Activated naive CD4-positive, alpha-beta T cell treated with anti-CD3 and anti-CD28 coated beads, Interleukin-2, amount 50 U/mL, for 24 hours (primary cell): ENCODE data around the gene FADS2.

ENCODE experiments used
- H3K27ac Mint-ChIP-seq: one replicate; pipeline ENCODE4 v1.8.0; 2021; ENCODE audit warnings: mild to moderate bottlenecking, mixed read lengths
- H3K27me3 Mint-ChIP-seq: one replicate; pipeline ENCODE4 v1.8.0; 2021; ENCODE audit warnings: mixed read lengths
- H3K36me3 Mint-ChIP-seq: one replicate; pipeline ENCODE4 v1.8.0; 2021; ENCODE audit warnings: mixed read lengths
- H3K4me1 Mint-ChIP-seq: one replicate; pipeline ENCODE4 v1.8.0; 2021; ENCODE audit warnings: mixed read lengths
- H3K4me3 Mint-ChIP-seq: one replicate; pipeline ENCODE4 v1.8.0; 2021; ENCODE audit warnings: mild to moderate bottlenecking, mixed read lengths
- H3K9me3 Mint-ChIP-seq: one replicate; pipeline ENCODE4 v1.8.0; 2021; ENCODE audit warnings: mixed read lengths

The FADS2 gene

DNA sequence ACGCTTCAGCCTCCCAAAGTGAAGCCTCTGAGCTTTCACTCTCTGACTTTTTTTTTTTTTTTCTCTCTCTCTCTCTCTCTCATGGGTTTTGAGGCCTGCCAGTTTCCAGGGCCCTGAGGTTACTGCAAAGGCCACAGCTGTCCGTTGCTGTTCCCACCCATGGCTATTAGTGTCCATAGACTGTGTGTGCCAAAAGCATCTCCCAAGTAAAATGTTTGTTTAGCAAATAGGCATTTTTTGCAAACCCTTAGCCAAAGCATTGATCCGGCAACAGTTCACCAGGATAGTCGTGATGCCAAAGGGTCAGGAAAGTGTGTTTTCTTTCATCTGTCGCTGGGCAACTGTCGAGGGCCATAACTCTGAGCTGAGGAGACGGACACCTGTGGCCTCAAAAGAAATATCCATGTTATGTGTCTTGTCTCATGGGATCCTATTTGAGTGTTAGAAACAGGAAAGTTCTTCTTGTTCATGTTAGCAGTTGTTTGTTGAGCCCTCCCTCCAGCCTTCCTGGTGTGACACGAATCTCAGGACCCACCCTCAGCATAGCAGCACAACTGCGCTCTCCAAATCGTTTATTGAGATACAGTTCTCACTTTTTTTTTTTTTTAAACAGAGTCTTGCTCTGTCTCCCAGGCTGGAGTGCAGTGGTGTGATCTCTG, 18.4 kb downstream of the FADS2 start:
- Mint-ChIP-seq H3K9me3 (no peaks in the 10 kb centered on the region), H3K36me3 (no peaks in the 10 kb centered on the region), H3K27ac (no peak overlapping the region), H3K4me1 (no peaks in the 10 kb centered on the region), H3K27me3 (no peaks in the 10 kb centered on the region), H3K4me3 (no peak overlapping the region)

DNA sequence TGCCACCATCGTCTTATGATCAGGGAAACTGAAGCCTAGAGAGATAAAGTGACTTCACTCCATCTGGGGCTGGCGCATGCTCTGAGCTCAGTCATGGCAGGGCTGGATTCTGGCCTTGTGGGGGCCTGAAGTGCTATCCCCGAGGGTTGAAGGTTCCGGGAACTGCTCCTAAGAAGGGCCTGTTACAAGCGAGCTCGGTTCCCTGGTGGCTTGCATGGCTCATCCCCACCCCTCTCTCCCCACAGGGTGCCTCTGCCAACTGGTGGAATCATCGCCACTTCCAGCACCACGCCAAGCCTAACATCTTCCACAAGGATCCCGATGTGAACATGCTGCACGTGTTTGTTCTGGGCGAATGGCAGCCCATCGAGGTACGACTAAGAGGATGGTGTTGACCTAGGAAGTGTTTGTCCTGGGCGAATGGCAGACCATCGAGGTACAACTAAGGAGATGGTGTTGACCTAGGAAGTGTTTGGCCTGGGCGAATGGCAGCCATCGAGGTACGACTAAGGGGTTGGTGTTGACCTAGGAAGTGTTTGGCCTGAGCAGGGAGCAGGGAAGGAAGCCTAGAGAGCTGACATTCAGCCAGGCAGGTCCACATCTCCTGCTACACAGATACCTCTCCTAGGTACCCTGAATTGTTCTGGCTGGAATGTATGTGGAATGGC, 19.9 kb downstream of the FADS2 start:
- Mint-ChIP-seq H3K27ac (no peak overlapping the region), H3K9me3 (no peaks in the 10 kb centered on the region), H3K36me3 (no peaks in the 10 kb centered on the region), H3K27me3 (no peaks in the 10 kb centered on the region), H3K4me3 (no peak overlapping the region), H3K4me1 (no peaks in the 10 kb centered on the region)

DNA sequence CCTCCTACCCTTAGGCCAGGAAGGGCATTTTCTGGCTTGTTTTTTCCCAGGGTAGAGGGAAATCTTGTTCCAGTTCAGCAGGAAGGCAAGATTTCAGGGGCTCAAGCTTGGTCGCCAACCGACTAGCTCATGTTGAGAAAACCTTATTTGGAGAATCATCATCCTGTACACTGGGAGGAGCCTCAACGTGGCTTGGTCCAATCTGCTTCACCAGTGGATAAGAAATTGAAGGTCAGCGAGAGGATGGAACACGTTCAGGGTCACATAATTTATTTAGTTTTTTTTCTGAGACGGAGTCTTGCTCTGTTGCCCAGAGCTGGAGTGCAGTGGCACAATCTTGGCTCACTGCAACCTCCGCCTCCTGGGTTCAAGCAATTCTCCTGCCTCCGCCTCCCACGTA, 20.5 kb downstream of the FADS2 start:
- no peak overlapping the region for H3K4me3 Mint-ChIP-seq
- no peaks in the 10 kb centered on the region for H3K27me3 Mint-ChIP-seq
- no peaks in the 10 kb centered on the region for H3K9me3 Mint-ChIP-seq
- H3K27ac Mint-ChIP-seq, result no peak overlapping the region
- no peaks in the 10 kb centered on the region for H3K36me3 Mint-ChIP-seq
- H3K4me1 Mint-ChIP-seq, result no peaks in the 10 kb centered on the region

DNA sequence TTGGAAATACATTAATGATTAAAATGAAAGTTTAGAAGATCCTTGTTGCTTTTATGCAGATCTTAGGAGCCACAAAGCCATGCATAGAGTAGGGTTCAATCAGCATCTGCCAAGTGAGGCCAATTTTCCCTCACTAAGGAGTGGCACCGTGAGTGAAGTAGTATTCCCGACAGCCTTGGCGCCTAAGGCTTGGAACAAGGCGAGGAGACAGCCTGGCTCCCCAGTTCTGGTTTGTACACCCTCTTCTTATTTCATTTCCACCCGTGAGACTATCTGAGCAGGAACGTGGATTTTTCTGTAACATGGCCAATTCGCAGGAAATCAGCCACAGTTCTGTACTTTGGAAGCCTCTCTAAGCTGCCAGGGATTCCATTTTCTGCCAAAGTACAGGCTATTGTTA, 22.6 kb downstream of the FADS2 start:
- H3K9me3 Mint-ChIP-seq, result no peaks in the 10 kb centered on the region
- no peaks in the 10 kb centered on the region for H3K27me3 Mint-ChIP-seq

DNA sequence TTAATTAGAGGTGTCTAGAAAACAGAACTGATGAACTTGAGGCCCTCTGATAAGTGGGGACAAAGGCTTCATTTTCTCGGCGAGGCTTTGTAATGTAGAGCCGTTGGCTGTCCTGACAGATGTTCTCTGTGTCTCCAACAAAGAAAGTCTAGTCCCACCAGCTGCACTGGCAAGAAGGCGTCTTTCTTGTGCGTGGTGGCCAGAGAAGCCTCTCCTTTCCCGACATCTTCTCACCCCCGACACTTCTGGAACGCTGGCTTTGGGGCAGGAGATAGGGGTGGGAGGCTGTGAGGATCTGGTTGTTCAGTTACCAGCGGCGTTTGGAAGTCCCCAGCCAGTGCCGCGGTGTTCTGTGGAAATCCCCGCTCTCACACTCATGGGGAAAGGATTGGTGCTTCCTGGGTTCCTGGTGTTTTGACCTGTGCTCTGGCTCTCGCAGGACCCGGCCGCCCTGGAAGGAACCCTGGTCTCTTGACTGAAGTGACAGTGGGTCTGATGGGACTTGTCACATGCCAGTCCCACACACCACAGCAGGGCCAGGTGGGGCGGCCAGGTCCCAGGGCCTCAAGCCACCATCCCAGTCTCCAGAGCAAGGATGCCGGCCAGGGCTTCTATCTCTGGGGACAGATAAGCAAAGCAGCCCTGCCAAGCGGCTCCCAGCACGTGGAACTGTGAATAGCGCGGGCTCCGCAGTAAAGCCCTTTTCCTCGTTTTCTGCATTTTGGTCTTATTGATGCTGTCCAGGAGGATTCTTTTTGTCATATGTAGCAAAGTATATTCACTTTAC, 23.2 kb downstream of the FADS2 start:
- Mint-ChIP-seq H3K27me3 (no peaks in the 10 kb centered on the region), H3K27ac (no peak overlapping the region), H3K4me3 (no peak overlapping the region), H3K36me3 (no peaks in the 10 kb centered on the region), H3K4me1 (no peaks in the 10 kb centered on the region), H3K9me3 (no peaks in the 10 kb centered on the region)

More for the DNA sequence above, 22.6 kb downstream of the FADS2 start:
- H3K27ac Mint-ChIP-seq, result no peak overlapping the region
- no peaks in the 10 kb centered on the region for H3K4me1 Mint-ChIP-seq
- no peaks in the 10 kb centered on the region for H3K36me3 Mint-ChIP-seq
- no peak overlapping the region for H3K4me3 Mint-ChIP-seq

DNA sequence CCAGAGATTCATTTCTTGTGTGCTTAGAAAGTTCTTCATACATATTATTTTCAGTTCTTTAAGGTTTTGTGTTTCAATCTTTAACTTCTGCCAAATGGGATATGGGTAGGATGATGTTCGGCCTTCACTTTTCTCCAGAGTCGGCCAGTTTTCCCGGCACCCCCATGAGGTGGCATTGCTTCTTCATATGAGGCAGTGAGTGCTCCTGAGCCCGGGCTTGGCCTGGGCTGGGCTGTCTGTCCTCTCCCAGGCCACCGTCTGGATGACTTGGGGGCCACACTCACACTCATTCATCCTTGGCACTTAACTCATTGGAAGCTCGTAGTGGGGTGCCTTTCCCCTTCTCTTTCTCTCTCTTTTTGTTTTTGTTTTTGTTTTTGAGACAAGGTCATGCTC, 23.8 kb downstream of the FADS2 start:
- Mint-ChIP-seq H3K4me1 (no peaks in the 10 kb centered on the region), H3K27me3 (no peaks in the 10 kb centered on the region), H3K27ac (no peak overlapping the region), H3K4me3 (no peak overlapping the region), H3K9me3 (no peaks in the 10 kb centered on the region), H3K36me3 (no peaks in the 10 kb centered on the region)

DNA sequence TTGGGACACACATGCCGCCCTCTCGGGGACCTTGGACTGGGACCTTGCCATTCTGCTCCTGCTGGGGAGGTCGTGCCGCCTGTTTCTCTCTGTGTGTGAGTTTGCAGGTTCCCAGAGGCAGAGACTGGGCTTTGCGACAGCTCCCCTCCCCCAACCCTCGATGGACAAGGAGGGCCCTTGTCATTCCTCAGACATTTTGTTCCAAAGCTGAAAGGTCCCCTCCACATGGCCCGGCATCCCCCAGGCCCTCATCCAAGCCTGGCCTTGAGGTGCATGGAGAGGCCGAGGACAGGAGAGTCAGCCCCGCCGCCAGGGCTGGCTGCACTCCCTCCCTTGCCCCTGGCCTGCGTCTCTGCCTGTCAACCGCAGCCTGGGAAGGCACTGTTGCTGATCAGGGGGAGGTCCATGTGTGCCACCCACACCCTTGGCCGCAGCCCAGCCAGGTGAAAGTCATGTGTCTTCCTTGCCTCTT, 25.6 kb downstream of the FADS2 start:
- Mint-ChIP-seq H3K4me3 (no peak overlapping the region), H3K27me3 (no peaks in the 10 kb centered on the region), H3K9me3 (no peaks in the 10 kb centered on the region), H3K4me1 (no peaks in the 10 kb centered on the region), H3K27ac (no peak overlapping the region), H3K36me3 (no peaks in the 10 kb centered on the region)

DNA sequence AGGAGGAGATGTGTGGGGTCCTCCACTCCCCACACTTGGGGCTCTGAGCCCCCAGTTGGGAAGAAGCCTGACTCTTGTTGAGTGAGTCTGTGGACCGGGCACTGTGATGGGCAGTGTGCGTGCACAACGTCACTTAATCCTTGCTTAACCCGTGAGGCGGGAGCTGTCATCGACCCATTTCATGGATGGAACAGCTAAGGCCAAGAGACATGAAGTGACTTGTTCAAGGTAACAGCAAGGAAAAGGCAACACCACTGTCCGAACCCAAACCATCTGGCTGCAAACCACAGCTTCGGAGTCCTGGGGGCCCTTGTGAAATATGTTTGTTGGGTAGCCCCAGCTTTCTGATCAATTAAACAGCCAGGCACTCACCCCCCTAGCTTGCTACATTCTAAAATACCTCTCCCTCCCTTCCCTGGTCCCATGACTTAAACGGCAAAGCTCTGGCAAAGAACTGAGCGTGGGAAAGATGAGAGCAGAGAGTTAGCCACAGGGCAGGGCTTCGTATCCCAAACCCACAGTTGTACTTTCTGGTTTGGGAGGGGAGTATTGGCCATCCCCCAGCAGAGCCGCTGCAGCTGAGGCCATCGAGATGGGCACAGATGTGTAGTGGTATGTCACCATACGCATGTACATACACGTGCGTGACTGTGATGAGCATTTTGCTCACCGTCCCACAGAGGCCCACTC, 26.3 kb downstream of the FADS2 start:
- H3K4me3 Mint-ChIP-seq, result no peak overlapping the region
- no peaks in the 10 kb centered on the region for H3K9me3 Mint-ChIP-seq
- no peaks in the 10 kb centered on the region for H3K36me3 Mint-ChIP-seq
- H3K27ac Mint-ChIP-seq, result no peak overlapping the region
- H3K4me1 Mint-ChIP-seq, result no peaks in the 10 kb centered on the region
- no peaks in the 10 kb centered on the region for H3K27me3 Mint-ChIP-seq

DNA sequence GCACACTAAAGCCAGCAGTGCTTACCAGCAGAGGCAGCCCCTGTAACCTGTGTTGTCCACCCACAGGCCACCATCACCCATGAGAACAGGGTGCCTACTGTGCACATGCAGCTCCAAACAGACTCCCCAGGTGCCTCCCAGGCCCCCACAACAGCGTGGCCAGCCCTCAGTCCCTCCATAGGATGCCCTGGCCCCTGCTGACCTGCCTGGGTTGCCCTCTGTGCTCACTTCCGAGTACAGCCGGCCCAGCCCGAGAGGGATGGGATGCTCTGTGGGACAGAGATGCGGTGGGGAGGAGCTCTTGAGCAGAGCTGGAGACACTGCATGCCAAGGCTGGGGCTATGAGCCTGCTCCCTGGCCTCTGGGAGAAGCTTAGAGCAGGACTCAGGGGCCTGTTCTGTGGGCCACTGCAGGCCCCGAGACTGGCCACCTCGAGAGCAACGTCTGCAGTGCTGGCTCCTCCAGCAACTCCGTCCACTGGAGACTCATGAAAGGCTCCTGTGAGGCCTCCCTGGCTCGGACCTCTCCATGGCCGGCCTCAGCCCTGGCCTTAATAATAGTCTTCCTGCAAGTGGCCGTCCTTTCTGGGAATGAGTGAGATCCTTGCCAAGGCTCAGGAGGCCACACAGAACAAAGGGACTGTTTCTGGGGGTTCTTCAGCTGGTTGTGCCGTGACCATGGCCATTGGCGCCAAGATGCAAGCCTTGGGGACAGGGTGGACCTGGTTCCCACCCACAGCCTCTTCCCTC, 27.0 kb downstream of the FADS2 start:
- Mint-ChIP-seq H3K27me3 (no peaks in the 10 kb centered on the region), H3K4me1 (no peaks in the 10 kb centered on the region), H3K36me3 (no peaks in the 10 kb centered on the region), H3K27ac (no peak overlapping the region), H3K4me3 (no peak overlapping the region), H3K9me3 (no peaks in the 10 kb centered on the region)

DNA sequence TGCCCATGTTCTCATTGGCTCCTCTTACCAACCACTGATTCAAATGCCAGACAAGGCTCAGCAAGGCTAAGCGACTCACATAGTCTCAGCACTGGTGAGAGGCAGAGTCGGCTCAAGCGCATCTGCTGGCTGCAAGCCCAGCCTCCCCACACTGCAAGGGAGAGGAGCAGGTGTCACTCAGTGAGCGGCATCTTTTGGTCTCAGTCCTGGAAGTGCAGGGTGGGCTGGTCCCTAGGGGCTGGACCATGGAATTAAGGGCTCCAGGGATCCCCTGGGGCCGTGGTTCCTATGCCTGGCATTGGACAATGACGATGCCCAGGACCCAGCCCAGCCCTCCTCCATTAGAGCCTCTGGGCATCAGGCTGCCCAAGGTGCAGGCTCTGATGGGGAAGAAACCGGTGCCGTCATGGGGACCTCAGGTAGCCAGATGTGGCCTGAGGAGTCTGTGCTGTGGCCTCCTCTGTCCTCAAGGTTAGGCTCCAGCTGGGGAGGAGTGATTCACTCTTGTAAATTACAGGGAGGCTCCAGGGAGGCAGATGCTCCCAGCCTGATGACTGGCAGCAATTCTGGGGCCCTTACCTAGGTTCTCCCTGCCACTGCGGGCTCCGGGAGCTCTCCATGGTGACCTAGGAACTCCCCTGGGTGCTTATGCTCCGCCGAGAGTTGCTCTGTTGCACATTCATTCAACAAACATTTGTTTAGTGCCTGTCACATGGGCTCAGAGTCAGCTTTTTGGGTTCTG, 28.0 kb downstream of the FADS2 start:
- Mint-ChIP-seq H3K9me3 (no peaks in the 10 kb centered on the region), H3K4me1 (no peaks in the 10 kb centered on the region), H3K27me3 (no peaks in the 10 kb centered on the region), H3K27ac (no peak overlapping the region), H3K4me3 (no peak overlapping the region), H3K36me3 (no peaks in the 10 kb centered on the region)

DNA sequence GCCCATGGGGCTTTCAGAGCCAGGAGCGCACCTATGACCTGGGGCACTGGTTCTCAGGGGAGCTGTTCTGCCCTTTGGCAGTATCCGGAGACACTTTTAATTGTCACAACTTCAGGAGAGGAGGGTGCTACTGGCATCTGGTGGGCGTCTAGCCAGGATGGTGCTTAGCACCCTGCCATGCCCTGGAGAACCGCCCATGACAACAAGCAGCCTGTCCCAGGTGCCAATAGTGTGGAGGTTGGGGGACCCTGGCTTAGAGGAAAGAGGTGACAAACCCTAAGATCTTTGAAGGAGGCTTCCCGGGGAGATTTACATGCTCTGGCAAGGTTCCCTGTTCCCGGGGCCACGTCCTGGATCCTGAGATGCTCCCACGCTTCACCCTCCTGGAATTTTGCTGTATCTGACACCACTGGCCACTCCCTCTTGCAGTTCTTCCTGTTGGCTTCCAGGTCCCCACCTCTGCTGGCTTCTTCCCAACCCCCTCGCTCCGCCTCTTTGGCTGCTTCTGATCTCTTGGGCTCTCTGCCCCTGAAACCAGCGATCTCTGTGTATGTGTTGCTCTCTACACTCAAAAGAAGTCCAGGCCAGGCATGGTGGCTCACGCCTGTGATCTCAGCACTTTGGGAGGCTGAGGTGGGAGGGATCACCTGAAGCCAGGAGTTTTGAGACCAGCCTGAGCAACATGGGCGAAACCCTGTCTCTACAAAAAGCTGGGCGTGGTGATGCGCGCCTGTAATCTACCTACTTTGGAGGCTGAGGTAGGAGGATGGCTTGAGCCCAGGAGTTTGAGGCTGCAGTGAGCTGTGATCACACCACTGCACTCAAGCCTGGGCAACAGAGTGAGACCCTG, 32.2 kb downstream of the FADS2 start:
- no peak overlapping the region for H3K4me3 Mint-ChIP-seq
- no peaks in the 10 kb centered on the region for H3K36me3 Mint-ChIP-seq
- H3K4me1 Mint-ChIP-seq, result no peaks in the 10 kb centered on the region
- no peaks in the 10 kb centered on the region for H3K27me3 Mint-ChIP-seq
- H3K9me3 Mint-ChIP-seq, result no peaks in the 10 kb centered on the region
- H3K27ac Mint-ChIP-seq, result no peak overlapping the region

DNA sequence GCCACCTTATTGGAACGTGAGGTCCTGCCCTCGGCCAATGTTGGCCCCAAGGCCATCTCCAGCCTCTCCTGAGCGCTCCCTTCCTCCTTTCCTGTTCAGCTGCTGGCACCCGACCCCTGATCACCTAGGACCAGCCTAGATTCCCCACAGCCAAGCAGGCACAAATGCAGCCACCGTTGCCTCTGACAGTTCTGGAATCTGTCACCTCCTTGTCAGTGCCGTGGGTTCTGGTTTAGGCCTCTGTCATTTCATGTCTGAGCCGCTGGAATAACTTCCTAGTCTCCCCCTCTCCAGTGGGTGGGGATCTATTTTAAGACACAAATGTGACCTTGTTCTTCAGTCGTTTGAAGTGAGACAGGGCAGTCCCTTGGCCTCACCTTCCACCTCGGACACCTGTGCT, 33.5 kb downstream of the FADS2 start:
- no peak overlapping the region for H3K4me3 Mint-ChIP-seq
- H3K4me1 Mint-ChIP-seq, result no peaks in the 10 kb centered on the region
- no peaks in the 10 kb centered on the region for H3K36me3 Mint-ChIP-seq
- H3K9me3 Mint-ChIP-seq, result no peaks in the 10 kb centered on the region
- H3K27me3 Mint-ChIP-seq, result no peaks in the 10 kb centered on the region
- no peak overlapping the region for H3K27ac Mint-ChIP-seq

DNA sequence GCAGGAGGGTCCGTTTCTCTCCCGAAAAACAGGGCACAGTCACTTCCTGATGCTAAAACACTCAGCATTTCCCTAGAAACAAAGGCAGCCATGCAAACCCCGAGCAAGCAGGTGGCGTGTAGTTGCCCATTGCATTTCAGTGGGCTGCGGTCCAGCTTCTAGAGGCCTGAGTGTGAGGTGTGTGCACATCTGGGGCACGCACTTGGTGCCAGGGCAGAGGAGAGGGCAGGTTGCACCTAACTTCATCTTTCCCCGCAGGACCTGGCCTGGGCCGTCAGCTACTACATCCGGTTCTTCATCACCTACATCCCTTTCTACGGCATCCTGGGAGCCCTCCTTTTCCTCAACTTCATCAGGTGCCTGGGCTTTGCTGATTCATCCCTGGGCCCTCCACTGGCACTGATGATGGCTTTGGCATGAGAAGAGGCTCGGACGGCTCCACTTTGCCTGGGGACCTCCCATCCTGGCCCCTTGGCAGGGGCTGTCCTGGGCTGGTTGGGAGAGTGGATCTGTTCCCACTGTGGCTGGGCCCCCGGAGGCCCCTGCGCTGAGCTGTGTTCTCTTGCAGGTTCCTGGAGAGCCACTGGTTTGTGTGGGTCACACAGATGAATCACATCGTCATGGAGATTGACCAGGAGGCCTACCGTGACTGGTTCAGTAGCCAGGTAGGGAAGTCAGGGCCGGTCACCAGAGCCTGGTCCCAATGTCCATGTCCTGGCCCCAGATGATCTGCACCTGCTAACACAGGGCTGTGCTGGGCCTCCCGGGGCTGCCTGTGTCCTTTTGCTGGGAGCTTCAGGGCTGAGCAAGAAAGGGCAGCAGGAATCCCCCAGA, 34.8 kb downstream of the FADS2 start:
- H3K27ac Mint-ChIP-seq, result no peak overlapping the region
- no peaks in the 10 kb centered on the region for H3K9me3 Mint-ChIP-seq
- no peaks in the 10 kb centered on the region for H3K4me1 Mint-ChIP-seq
- no peak overlapping the region for H3K4me3 Mint-ChIP-seq
- H3K36me3 Mint-ChIP-seq, result no peaks in the 10 kb centered on the region
- H3K27me3 Mint-ChIP-seq, result no peaks in the 10 kb centered on the region
